Activated CD4-positive, alpha-beta T cell treated with anti-CD3 and anti-CD28 coated beads for 4 hours (primary cell): ENCODE data around the gene CEP128.

Experiments used
- DNase-seq, 2 donors: peaks; one replicate each; pipeline ENCODE4 v3.0.0-alpha.2; 2020

CEP128 gene

GRCh38 chr14:80872645-80873044 is 68.9 kb downstream of the CEP128 start:
- DNase-seq: no peak

- no peak for DNase-seq
These were observed 73.3 kb downstream of the CEP128 start for GRCh38 chr14:80868260-80868659.

GRCh38 chr14:80867798-80868197 is 73.7 kb downstream of the CEP128 start:
- no peak for DNase-seq

- no peak for DNase-seq
These were observed 74.4 kb downstream of the CEP128 start for GRCh38 chr14:80867091-80867490.

- DNase-seq: no peak
These were observed 76.0 kb downstream of the CEP128 start for GRCh38 chr14:80865565-80865964.

- no peak for DNase-seq
These were observed 78.6 kb downstream of the CEP128 start for GRCh38 chr14:80862983-80863382.

- DNase-seq: no peak
These were observed 79.0 kb downstream of the CEP128 start for GRCh38 chr14:80862541-80862940.

GRCh38 chr14:80850197-80850814 is 91.2 kb downstream of the CEP128 start:
- no peak for DNase-seq

- DNase-seq: no peak
These were observed 94.5 kb downstream of the CEP128 start for GRCh38 chr14:80847070-80847469.

- no peak for DNase-seq
These were observed 95.7 kb downstream of the CEP128 start for GRCh38 chr14:80845856-80846255.

GRCh38 chr14:80844872-80845271 is 96.7 kb downstream of the CEP128 start:
- DNase-seq: no peak

GRCh38 chr14:80839743-80840142 is 101.8 kb downstream of the CEP128 start:
- no peak for DNase-seq

GRCh38 chr14:80809663-80810062 is 131.9 kb downstream of the CEP128 start:
- no peak for DNase-seq

- no peak for DNase-seq
These were observed 136.4 kb downstream of the CEP128 start for GRCh38 chr14:80805136-80805535.

GRCh38 chr14:80798878-80799277 is 142.7 kb downstream of the CEP128 start:
- DNase-seq: no peak

- no peak for DNase-seq
These were observed 143.3 kb downstream of the CEP128 start for GRCh38 chr14:80798211-80798610.

GRCh38 chr14:80792771-80793170 is 148.8 kb downstream of the CEP128 start:
- DNase-seq: no peak

- no peak for DNase-seq
These were observed 153.7 kb downstream of the CEP128 start for GRCh38 chr14:80787876-80788275.

- DNase-seq: no peak
These were observed 156.7 kb downstream of the CEP128 start for GRCh38 chr14:80784820-80785219.

- no peak for DNase-seq
These were observed 159.6 kb downstream of the CEP128 start for GRCh38 chr14:80781972-80782367.

GRCh38 chr14:80780500-80780899 is 161.0 kb downstream of the CEP128 start:
- no peak for DNase-seq

GRCh38 chr14:80776657-80777056 is 164.9 kb downstream of the CEP128 start:
- DNase-seq: no peak

- no peak for DNase-seq
These were observed 165.4 kb downstream of the CEP128 start for GRCh38 chr14:80776186-80776585.

- DNase-seq: no peak
These were observed 169.0 kb downstream of the CEP128 start for GRCh38 chr14:80772504-80772903.

- DNase-seq: no peak
These were observed 170.3 kb downstream of the CEP128 start for GRCh38 chr14:80771201-80771600.
